HCT116 (cell line): Measurements from ENCODE around the gene HMGB1. TPM values are rescaled to one million over a fixed set of nuclear protein-coding genes. Genes with fewer than 3 reads are reported as not detected.
A peak's percentile ranks its signal among the peaks of the same experiment; 100 is the strongest.

Experiments
- ATAC-seq: fragments of 200-7000 bp; cut with Tn5 transposase; 2 replicates; pipeline ENCODE4 v1.9.1; 2020; ENCODE audit warnings: mild to moderate bottlenecking, moderate library complexity
- BruUV-seq: library from RNA; stranded (reverse); fragments of 400-500 nt; replicated peaks from 2 replicates; lab custom pipeline; 2021; lab: Mats Ljungman, UMichigan
- CTCF ChIA-PET: fragments of 300-600 bp; sonication (Branson Sonifier 250); formaldehyde crosslinking; loops from one replicate; lab custom pipeline; 2021; ENCODE audit warnings: antibody characterized with exemption; lab: Charles Lee
- POLR2A ChIA-PET: fragments of 300-600, 350-600 bp; sonication (Branson Sonifier 250); formaldehyde crosslinking; loops from one replicate; lab custom pipeline; 2021; ENCODE audit warnings: antibody characterized with exemption; lab: Charles Lee
- RAD21 ChIA-PET, 2 experiments: fragments of 300-600 bp; sonication (Branson Sonifier 250); formaldehyde crosslinking; loops; one replicate each; lab custom pipeline; 2023; ENCODE audit warnings: low total read pairs in 2 of 2; ENCODE audit not compliant: uncharacterized antibody in 2 of 2, unreplicated experiment in 2 of 2, low non-redundant PET in 1 of 2; lab: Charles Lee
- DNase-seq: peaks from one replicate; pipeline ENCODE4 v3.0.0-alpha.2; 2010; ENCODE audit warnings: low read depth, low spot score
- H2AFZ ChIP-seq: fragments of 200-600 bp; shearing (Covaris generic), sonication (generic); 2 replicates; pipeline ENCODE4 v1.6.1; 2017; ENCODE audit warnings: low read depth, mixed run types, mixed read lengths, antibody characterized with exemption, low read length; ENCODE audit not compliant: poor library complexity, severe bottlenecking
- H3K27ac ChIP-seq: 2 replicates; pipeline ENCODE4 v1.5.1; 2012; ENCODE audit warnings: low read depth, low read length
- H3K27me3 ChIP-seq: fragments of 200-600 bp; sonication (generic); 2 replicates; pipeline ENCODE4 v1.6.1; 2016; ENCODE audit warnings: mixed run types, low read length, mixed read lengths; ENCODE audit not compliant: insufficient read depth
- H3K36me3 ChIP-seq, 2 experiments: fragments of 200-500 bp in 1 of 2; fragments of 200-600 bp in 1 of 2; sonication (Bioruptor generic) in 1 of 2; sonication (generic) in 1 of 2; 2 replicates each; pipeline versions ENCODE4 v1.5.1 to v1.6.1; 2014 to 2016; ENCODE audit warnings: low read length in 2 of 2, inconsistent platforms in 1 of 2, mixed read lengths in 1 of 2, mixed run types in 1 of 2; ENCODE audit not compliant: insufficient read depth in 2 of 2, control insufficient read depth in 1 of 2
- H3K4me1 ChIP-seq, 2 experiments: fragments of 200-600 bp in 1 of 2; sonication (generic) in 1 of 2; 2 replicates each; pipeline versions ENCODE4 v1.5.1 to v1.6.1; 2012 to 2017; ENCODE audit warnings: low read length in 2 of 2, inconsistent platforms in 1 of 2, mild to moderate bottlenecking in 1 of 2, mixed read lengths in 1 of 2, mixed run types in 1 of 2, moderate library complexity in 1 of 2; ENCODE audit not compliant: insufficient read depth in 2 of 2, control insufficient read depth in 1 of 2
- H3K4me2 ChIP-seq: fragments of 200-600 bp; sonication (generic); 2 replicates; pipeline ENCODE4 v1.6.1; 2017; ENCODE audit warnings: mixed run types, low read length, mixed read lengths
- H3K4me3 ChIP-seq, 2 experiments: fragments of 200-600 bp in 1 of 2; sonication (generic) in 1 of 2; replicated peaks in 1 of 2; 2 replicates each; pipeline ENCODE4 v1.5.1; 2011 to 2016; ENCODE audit warnings: low read length in 2 of 2, control low read depth in 1 of 2, low read depth in 1 of 2, mild to moderate bottlenecking in 1 of 2, mixed read lengths in 1 of 2, mixed run types in 1 of 2
- H3K79me2 ChIP-seq: fragments of 200-600 bp; sonication (generic); 2 replicates; pipeline ENCODE4 v1.6.1; 2017; ENCODE audit warnings: mild to moderate bottlenecking, mixed run types, low read length, moderate library complexity, mixed read lengths; ENCODE audit not compliant: insufficient read depth
- H3K9ac ChIP-seq: fragments of 200-600 bp; sonication (generic); 2 replicates; pipeline ENCODE4 v1.6.1; 2016; ENCODE audit warnings: low read length, mixed read lengths
- H3K9me2 ChIP-seq: fragments of 200-600 bp; sonication (generic), shearing (Covaris generic); 2 replicates; pipeline ENCODE4 v1.6.1; 2017; ENCODE audit warnings: mixed run types, mild to moderate bottlenecking, moderate library complexity; ENCODE audit not compliant: insufficient read depth
- H3K9me3 ChIP-seq, 2 experiments: fragments of 200-500 bp in 1 of 2; fragments of 200-600 bp in 1 of 2; sonication (Bioruptor generic) in 1 of 2; sonication (generic) in 1 of 2; 2 replicates each; pipeline ENCODE4 v1.6.1; 2014 to 2017; ENCODE audit warnings: low read length in 2 of 2, mixed read lengths in 2 of 2, inconsistent platforms in 1 of 2, low read depth in 1 of 2, mild to moderate bottlenecking in 1 of 2, mixed run types in 1 of 2, moderate library complexity in 1 of 2; ENCODE audit not compliant: control insufficient read depth in 1 of 2, insufficient read depth in 1 of 2
- H4K20me1 ChIP-seq: fragments of 200-600 bp; sonication (generic), shearing (Covaris generic); 2 replicates; pipeline ENCODE4 v1.6.1; 2017; ENCODE audit warnings: mixed run types, mild to moderate bottlenecking, moderate library complexity; ENCODE audit not compliant: insufficient read depth
- CBX3 ChIP-seq: IDR thresholded peaks from 2 replicates; pipeline ENCODE4 v1.6.1; 2012; ENCODE audit warnings: low read depth
- CEBPB ChIP-seq: IDR thresholded peaks from 2 replicates; pipeline ENCODE4 v1.6.1; 2012; ENCODE audit warnings: low read depth
- EGR1 ChIP-seq: IDR thresholded peaks from 2 replicates; pipeline ENCODE4 v1.6.1; 2012; ENCODE audit warnings: low read depth
- EZH2 ChIP-seq: fragments of 200-600 bp; sonication (generic); IDR thresholded peaks from 2 replicates; pipeline ENCODE4 v1.6.1; 2017; ENCODE audit warnings: antibody characterized with exemption, mixed run types
- EZH2phosphoT487 ChIP-seq: fragments of 200-600 bp; IDR thresholded peaks from 2 replicates; pipeline ENCODE4 v1.6.1; 2018; ENCODE audit warnings: antibody characterized with exemption, borderline replicate concordance
- FOSL1 ChIP-seq: IDR thresholded peaks from 2 replicates; pipeline ENCODE4 v1.6.1; 2012; ENCODE audit warnings: low read depth
- JUND ChIP-seq: IDR thresholded peaks from 2 replicates; pipeline ENCODE4 v1.6.1; 2012
- POLR2AphosphoS5 ChIP-seq: IDR thresholded peaks from 2 replicates; pipeline ENCODE4 v1.6.1; 2011; ENCODE audit warnings: mild to moderate bottlenecking, low read depth, low read length, moderate library complexity
- SP1 ChIP-seq: IDR thresholded peaks from 2 replicates; pipeline ENCODE4 v1.6.1; 2012; ENCODE audit warnings: low read depth
- intact Hi-C: fragments of 100-400 bp; cut with micrococcal nuclease; formaldehyde crosslinking; loops from 2 replicates; pipeline ENCODE4 v1.10.0; 2022
- total RNA-seq: library from RNA; stranded (reverse); gene quantifications from one replicate; pipeline ENCODE4 v1.2.1, GENCODE V29; 2021; ENCODE audit not compliant: unreplicated experiment
- TF ChIP-seq, protein P1 (sequence below), 3 experiments: fragments of 200-600 bp in 1 of 3; sonication (generic) in 1 of 3; IDR thresholded peaks in 2 of 3; conservative IDR thresholded peaks in 1 of 3; 2 replicates each; pipeline ENCODE4 v1.5.1; 2012 to 2017; ENCODE audit warnings: low read depth in 2 of 3, low read length in 2 of 3, antibody characterized with exemption in 1 of 3, borderline replicate concordance in 1 of 3, control low read depth in 1 of 3, mild to moderate bottlenecking in 1 of 3, mixed read lengths in 1 of 3, mixed run types in 1 of 3, moderate library complexity in 1 of 3; ENCODE audit not compliant: insufficient read depth in 1 of 3

The HMGB1 gene
- total RNA-seq, 1 experiment from 2014 or later = 678 TPM

DNA sequence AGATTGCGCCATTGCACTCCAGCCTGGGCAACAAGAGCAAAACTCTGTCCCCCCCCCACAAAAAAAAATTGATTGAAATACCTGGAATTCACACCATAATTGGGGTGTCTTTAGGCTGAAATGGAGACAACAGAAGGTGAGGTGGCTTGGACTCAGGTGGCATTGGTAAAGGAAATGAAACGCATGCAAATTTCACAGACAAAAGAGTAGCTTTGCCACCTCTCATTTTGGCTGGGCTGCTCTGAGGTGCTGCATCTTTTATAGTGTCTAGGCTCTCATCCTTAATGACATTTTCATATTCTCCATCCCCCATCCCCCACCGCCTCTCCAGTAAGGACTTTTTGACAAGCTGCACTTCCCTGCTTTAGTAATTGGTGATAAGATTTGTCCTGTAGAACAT is 36.5 kb downstream of the HMGB1 start:
- H3K9me2 ChIP-seq = no peaks in the 10 kb centered on the region
- DNase-seq = no peak
- no peak overlapping the region for H3K9ac ChIP-seq
- H3K27me3 ChIP-seq = no peaks in the 10 kb centered on the region
- no peaks in the 10 kb centered on the region for H4K20me1 ChIP-seq
- TF ChIP-seq SP1 (no peak), EZH2phosphoT487 (no peak), POLR2AphosphoS5 (no peak), FOSL1 (no peak), JUND (no peak), EZH2 (no peak), CEBPB (no peak)
- TF ChIP-seq, protein P1, sequence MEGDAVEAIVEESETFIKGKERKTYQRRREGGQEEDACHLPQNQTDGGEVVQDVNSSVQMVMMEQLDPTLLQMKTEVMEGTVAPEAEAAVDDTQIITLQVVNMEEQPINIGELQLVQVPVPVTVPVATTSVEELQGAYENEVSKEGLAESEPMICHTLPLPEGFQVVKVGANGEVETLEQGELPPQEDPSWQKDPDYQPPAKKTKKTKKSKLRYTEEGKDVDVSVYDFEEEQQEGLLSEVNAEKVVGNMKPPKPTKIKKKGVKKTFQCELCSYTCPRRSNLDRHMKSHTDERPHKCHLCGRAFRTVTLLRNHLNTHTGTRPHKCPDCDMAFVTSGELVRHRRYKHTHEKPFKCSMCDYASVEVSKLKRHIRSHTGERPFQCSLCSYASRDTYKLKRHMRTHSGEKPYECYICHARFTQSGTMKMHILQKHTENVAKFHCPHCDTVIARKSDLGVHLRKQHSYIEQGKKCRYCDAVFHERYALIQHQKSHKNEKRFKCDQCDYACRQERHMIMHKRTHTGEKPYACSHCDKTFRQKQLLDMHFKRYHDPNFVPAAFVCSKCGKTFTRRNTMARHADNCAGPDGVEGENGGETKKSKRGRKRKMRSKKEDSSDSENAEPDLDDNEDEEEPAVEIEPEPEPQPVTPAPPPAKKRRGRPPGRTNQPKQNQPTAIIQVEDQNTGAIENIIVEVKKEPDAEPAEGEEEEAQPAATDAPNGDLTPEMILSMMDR (IDR thresholded peaks at IDR 0.05 in 2 of 3, conservative IDR thresholded peaks at IDR 0.05 in 1 of 3; ENCODE audit: borderline replicate concordance in 1 of 3, insufficient read depth in 1 of 3, low read depth in 2 of 3, low read length in 2 of 3) = no peak
- H3K27ac ChIP-seq = peak overlapping the region; percentile 88; the same call in 1 of the 2 replicates
- no peaks in the 10 kb centered on the region for H3K36me3 ChIP-seq
- ChIA-PET CTCF (no interaction called here), POLR2A (interaction anchor here (0.6 kb wide), 1 partner anchor 43 kb away, joined by 3 read pairs; no protein-coding TSS in a partner anchor), RAD21 (interaction anchor here in 1 of 2 experiments (0.5 kb wide), 1 partner anchor 298 kb away, joined by 3 read pairs; no protein-coding TSS in a partner anchor)
- peak overlapping the region in 1 of 2 experiments; percentile 49; a peak in 1 of 4 replicates for H3K4me3 ChIP-seq
- peaks cover 32 to 54% of the 10 kb centered on the region in 2 experiments for H3K4me1 ChIP-seq
- intact Hi-C loops = no loop called here
- no peaks in the 10 kb centered on the region for H3K9me3 ChIP-seq
- H3K4me2 ChIP-seq = peak overlapping the region; percentile 80
- no peak for ATAC-seq
- BruUV-seq = no TSS peak
- H3K79me2 ChIP-seq = no peaks in the 10 kb centered on the region
- no peak overlapping the region for H2AFZ ChIP-seq

DNA sequence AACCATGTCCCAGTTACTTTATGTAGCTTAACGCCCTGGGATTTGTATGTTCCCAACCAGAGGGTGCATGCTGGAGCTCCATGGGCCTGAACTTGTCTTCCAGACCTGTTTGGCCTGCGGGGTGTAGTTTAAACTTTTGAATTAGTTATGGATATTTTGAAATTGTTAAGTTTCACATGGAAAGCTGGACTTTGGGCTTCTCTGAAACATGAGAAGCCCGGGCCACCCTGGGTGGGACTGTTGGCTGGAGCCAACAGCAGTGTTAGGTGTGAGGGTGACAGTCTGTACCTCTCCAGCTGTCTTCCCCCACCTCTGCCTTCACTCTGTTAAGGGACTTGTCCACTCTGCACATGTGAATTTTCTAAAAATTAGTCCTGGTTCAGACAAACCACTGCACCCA is 41.8 kb downstream of the HMGB1 start:
- H3K4me3 ChIP-seq = no peak overlapping the region
- POLR2A ChIA-PET = interaction anchor here (1.1 kb wide), 1 partner anchor 11 kb away, joined by 3 read pairs; no protein-coding TSS in a partner anchor
- H3K4me2 ChIP-seq = no peak overlapping the region
- no TSS peak for BruUV-seq
- intact Hi-C loops = no loop called here
- H3K9ac ChIP-seq = no peak overlapping the region
- H3K27me3 ChIP-seq = no peaks in the 10 kb centered on the region
- ATAC-seq = no peak
- peaks cover 15 to 40% of the 10 kb centered on the region in 2 experiments for H3K4me1 ChIP-seq
- H2AFZ ChIP-seq = no peak overlapping the region
- no peaks in the 10 kb centered on the region for H3K79me2 ChIP-seq
- no peaks in the 10 kb centered on the region for H3K9me3 ChIP-seq
- DNase-seq = no peak
- H3K27ac ChIP-seq = no peak overlapping the region
- no peaks in the 10 kb centered on the region for H3K36me3 ChIP-seq
- H3K9me2 ChIP-seq = no peaks in the 10 kb centered on the region
- CTCF ChIA-PET = interaction anchor here (1.3 kb wide), 1 partner anchor 291 kb away, joined by 3 read pairs; no protein-coding TSS in a partner anchor
- H4K20me1 ChIP-seq = no peaks in the 10 kb centered on the region
- RAD21 ChIA-PET = no interaction called here
- TF ChIP-seq CBX3 (no peak), EZH2 (no peak), EGR1 (no peak), EZH2phosphoT487 (no peak)
